HFF-Myc (cell line): ENCODE data around the gene HMCES.

Experiments
- DNase-seq: peaks from one replicate; pipeline ENCODE4 v3.0.0-alpha.2; 2011; ENCODE audit warnings: low read depth; ENCODE audit errors: extremely low read depth
- H3K4me3 ChIP-seq: replicated peaks from 2 replicates; pipeline ENCODE4 v1.5.1; 2011; ENCODE audit warnings: low read depth, mild to moderate bottlenecking, control low read depth, low read length
- TF ChIP-seq, protein P1 (sequence below): IDR thresholded peaks from 2 replicates; pipeline ENCODE4 v1.5.1; 2012; ENCODE audit warnings: mild to moderate bottlenecking, low read depth, low read length, control low read depth; ENCODE audit errors: missing control alignments

Gene HMCES

DNA sequence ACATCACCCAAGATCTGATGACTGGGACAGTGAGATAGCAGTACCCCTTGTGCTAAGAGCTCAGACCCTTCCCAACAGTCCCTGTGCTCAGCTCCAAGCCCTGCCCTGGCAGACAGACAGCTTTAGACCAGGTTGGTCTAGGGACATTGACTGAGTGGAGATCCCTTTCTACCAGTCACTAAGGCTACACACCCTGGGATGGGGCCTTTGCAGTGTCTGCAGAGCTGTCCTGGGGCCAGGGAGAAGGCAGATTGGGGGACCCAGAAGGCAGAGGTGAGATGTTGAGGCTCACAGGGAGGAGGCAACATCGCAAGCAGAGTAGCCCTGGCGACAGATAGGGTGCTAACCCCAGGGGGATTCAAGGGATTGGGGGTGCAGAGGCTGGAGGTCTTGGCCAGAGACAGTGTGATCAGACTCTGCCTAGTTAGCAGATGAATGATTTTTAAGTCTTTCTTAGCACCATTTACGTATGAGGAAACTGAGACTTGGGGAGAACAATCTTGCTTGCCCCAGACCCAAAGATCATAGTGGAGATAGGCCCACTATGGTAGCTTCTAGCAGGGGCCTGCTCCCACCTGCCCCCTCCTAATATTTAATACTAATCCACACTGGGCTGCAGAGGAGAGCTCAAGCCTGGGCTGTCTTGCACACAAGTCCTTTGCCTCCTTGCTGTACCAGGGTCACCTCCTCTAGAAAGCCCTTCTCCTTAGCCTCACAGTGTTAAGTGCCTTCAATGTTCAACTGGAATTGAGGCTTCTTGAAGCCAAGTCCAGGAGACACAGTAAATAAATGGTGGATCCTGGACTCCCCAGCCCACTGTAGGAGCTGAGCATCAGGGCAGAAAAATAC, 32.6 kb downstream of the HMCES start:
- TF ChIP-seq, protein P1, sequence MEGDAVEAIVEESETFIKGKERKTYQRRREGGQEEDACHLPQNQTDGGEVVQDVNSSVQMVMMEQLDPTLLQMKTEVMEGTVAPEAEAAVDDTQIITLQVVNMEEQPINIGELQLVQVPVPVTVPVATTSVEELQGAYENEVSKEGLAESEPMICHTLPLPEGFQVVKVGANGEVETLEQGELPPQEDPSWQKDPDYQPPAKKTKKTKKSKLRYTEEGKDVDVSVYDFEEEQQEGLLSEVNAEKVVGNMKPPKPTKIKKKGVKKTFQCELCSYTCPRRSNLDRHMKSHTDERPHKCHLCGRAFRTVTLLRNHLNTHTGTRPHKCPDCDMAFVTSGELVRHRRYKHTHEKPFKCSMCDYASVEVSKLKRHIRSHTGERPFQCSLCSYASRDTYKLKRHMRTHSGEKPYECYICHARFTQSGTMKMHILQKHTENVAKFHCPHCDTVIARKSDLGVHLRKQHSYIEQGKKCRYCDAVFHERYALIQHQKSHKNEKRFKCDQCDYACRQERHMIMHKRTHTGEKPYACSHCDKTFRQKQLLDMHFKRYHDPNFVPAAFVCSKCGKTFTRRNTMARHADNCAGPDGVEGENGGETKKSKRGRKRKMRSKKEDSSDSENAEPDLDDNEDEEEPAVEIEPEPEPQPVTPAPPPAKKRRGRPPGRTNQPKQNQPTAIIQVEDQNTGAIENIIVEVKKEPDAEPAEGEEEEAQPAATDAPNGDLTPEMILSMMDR: no peak
- H3K4me3 ChIP-seq: no peak overlapping the region
- DNase-seq: no peak

DNA sequence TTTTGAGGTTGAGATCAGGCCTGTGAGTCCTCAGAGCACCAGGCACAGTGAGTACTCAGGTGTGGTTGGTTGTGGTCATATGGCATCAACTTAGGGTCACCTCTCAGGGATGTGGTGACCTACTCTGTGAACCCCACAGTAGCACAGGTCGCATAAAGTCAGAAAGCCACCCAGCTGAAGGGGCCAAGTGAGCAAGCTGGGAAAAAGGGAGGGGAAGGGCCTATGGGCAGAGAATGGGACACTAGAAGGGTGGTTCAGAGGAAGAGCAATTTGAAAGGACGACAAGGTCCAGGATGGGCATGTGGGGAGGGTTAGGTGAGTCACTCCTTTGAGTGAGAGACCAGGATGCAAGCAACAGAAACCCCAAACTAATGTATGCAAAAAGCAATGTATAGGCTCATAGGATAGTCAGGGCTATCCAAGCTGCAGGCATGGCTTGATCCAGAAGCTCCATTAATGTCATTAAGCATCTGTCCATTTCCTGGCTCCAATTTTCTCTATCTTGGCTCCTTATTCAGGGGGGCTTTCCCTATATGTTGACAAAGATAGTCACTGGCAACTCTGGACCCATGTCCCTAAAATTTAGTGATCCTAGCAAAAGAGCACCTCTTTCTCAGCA, 33.5 kb downstream of the HMCES start:
- H3K4me3 ChIP-seq: no peak overlapping the region
- DNase-seq: no peak
- TF ChIP-seq, protein P1: no peak

DNA sequence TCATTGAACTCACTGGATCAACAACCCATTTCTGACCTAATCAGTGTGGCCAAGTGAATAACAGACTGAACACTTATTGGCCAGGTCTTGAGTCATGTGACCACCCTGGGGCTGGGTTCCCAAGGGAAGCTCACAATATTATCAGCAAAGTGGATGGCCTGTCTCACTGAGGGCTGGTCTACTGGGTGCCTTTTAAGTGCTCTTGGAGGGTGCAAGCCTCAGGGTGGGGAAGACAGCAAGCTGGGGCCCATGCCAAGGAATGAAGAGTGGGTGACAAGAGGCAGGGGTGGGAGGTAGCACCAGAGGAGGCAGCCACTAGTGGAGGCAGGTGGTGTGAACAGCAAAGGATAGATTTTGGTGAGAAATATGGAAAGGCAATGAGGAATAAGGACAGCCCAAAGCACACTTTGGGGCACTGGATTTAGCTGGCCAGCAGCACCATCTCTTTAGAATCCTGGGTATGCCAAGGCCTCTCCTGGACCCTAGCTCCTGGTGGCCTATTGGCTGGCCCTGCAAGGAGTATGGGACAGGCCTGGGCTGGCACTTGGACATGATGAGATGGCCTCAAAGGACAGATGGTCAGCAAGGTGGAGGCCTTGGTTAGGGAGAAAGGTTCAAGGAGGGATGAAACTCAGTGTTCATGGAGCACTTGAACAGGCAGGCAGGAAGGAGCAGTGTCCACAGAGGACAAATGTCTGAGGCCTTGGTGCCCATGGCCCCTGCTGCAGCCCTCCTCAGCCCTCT, 34.2 kb downstream of the HMCES start:
- no peak overlapping the region for H3K4me3 ChIP-seq
- no peak for DNase-seq
- TF ChIP-seq, protein P1: no peak

DNA sequence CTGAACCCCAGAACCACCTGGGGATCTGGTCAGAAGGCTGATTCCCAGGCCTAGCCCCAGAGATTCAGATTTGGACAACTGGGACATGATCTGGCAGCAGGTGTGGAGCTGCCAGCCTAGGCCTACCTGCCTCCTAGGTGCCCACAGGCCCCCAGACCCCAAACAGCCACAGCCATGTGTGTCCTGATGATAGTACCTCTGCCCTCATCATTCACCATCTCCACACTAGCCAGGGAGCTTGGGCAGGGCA, 34.7 kb downstream of the HMCES start:
- TF ChIP-seq, protein P1: no peak
- DNase-seq: no peak
- H3K4me3 ChIP-seq: no peak overlapping the region

DNA sequence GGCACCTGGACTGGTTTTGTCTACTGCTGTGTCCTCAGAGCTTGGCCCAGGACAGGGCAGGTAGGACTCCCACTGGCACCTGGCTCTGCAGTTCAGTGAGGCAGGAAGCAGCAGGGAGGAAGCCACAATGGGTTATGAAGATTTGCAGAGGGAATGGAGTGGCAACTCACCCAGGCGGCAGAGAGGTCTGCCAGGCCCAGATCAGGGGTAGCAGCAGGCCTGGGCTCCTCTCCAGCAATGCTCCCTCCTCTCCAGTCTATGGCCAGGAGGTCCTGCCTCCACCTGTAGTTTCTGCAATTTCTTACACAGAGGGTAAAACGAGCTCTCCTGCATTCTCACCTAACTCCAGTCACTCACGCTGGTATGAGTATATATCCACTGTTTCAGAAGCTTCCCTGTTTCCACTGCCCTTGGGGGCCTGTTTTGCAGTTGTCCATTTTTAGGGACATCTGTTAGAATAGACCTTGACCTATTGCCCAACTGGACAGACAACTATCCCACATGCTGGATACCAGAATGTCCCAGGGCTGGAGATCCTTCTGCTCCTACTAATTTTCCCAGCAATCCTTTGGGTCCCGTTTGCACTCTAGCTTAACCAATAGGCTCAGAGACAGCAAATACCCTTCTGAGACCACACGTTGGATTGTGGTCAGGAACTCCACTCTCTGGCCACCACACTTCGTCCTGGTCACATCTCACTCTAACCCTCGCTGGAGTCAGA, 35.2 kb downstream of the HMCES start:
- H3K4me3 ChIP-seq: peak overlapping the region; percentile 89
- TF ChIP-seq, protein P1: no peak
- no peak for DNase-seq

DNA sequence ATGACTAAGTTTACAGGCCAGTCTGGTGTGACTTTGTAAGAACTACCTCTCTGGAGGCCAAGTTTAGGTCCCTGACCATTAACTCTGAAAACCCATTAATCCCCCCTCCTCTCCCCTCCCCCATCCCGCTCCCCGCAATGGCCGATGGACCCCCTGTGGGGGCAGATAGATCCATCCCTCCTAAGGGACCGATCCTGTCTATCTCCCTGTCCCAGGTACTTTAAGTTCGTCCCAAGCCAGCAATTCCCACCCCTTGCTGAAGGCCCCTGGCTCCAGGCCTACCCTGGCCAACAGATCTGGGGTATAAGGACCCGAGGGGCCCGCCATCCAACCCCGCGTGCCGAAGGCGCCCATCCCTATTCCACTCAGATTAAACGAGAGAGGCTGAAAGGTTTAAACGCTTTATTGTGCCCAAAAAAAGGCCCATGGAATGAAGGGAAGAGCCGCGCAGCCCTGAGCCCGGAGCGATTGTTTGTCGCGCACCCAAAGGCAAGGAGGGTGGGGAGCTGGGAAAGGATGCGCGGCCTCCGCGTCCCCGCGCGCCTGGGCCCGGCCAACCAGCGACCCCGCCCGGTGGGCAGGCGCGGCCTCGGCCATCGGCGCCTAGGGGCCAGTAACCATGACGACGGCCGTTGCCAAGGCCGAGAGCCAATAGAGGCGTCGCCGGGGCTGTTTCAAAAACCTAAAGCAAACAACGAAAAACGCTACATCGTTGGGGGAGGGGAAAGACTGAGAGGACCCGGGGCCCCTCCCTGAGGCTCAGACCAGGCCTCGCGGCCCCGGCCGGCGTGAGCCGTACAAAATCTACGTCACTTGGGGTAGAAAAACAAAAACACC, 35.9 kb downstream of the HMCES start:
- DNase-seq: peak; percentile 77
- TF ChIP-seq, protein P1: no peak
- peak overlapping the region; percentile 89 for H3K4me3 ChIP-seq
